ENCODE results near the gene PTPRK.

The PTPRK gene

GRCh38 chr6:128343706-128344105 lies 176.7 kb downstream of the PTPRK start:
- Mint-ChIP-seq H3K36me3 (ENCODE audit: low read depth) (no peaks in the 10 kb centered on the region), H3K27me3 (ENCODE audit: low read depth) (no peaks in the 10 kb centered on the region)
- TF ChIP-seq CTCF (IDR thresholded peaks at IDR 0.05; ENCODE audit: unreplicated experiment in 3 of 3): no peak

DNA sequence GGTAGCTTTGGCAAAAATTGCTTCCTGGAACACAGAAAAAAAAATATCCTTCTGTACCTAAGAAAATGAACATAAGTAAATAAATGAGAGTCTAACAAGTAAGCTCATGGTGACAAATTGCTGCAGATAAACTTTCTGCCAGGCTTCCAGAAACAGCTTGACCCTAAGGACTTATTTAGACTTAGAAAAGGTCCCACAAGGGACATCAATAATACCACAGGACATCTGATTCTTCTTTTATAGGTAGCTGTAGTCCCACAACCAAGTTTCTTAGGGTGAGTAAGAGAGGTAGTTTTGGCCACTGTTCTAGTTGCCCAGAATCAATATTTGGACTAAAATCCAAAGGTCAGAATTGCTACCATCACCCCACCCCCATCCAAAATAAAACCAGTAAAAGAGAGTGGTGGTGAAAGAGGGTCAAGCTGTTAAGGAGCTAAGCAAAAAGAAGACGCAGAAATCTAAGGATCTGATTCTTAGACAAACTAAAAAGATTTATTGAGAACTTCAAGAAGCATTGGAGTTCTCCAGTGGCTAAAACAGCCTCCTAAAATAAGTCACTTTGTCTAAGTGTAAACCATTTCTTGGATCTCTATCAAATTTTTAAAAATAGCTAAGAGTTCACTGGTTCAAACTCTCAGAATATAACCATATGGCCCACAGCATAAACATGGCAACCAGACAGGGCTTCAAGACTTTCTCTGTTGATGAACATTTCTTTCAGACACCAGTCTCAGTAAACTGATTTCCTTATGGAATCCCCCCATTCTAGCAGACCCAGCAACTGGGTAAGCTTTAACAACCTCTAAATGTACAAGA lies 180.6 kb downstream of the PTPRK start:
- Mint-ChIP-seq H3K4me3 (no peak overlapping the region), H3K36me3 (ENCODE audit: low read depth) (no peaks in the 10 kb centered on the region), H3K9me3 (no peaks in the 10 kb centered on the region), H3K27ac (peak overlapping the region; percentile 69 to 91 (median 85)), H3K4me1 (peaks cover 35% of the 10 kb centered on the region), H3K27me3 (ENCODE audit: low read depth) (no peaks in the 10 kb centered on the region)
- TF ChIP-seq CTCF (IDR thresholded peaks at IDR 0.05; ENCODE audit: unreplicated experiment in 3 of 3): no peak

More at GRCh38 chr6:128343706-128344105, 176.7 kb downstream of the PTPRK start:
- Mint-ChIP-seq H3K27ac (peak overlapping the region; percentile 7 to 63 (median 16)), H3K4me3 (no peak overlapping the region), H3K4me1 (peaks cover 33% of the 10 kb centered on the region), H3K9me3 (no peaks in the 10 kb centered on the region)

DNA sequence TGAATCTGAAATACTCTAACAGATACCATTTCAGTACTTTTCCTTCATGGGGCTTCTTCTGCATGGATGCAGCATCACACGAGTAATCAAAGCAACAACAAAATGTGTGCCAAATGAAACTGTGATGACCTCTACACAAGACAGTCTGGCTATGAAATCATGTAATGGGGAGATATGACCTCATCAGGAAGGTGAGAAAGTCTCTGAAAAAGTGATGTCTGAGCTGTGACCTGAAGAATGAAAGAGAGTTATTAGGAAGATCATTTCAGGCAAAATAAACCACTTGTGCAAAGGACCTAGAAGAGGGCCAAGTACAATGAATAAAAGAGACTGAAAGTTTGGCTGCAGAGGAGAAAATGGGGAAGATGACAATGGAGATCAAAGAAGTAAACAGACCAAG lies 182.8 kb downstream of the PTPRK start:
- H3K36me3 Mint-ChIP-seq (ENCODE audit: low read depth): peaks cover 2% of the 10 kb centered on the region
- H3K9me3 Mint-ChIP-seq: no peaks in the 10 kb centered on the region
- H3K4me3 Mint-ChIP-seq: no peak overlapping the region
- H3K27me3 Mint-ChIP-seq (ENCODE audit: low read depth): no peaks in the 10 kb centered on the region
- H3K27ac Mint-ChIP-seq: peak overlapping the region in 1 of 3 experiments; percentile 2
- no peak for TF ChIP-seq CTCF (IDR thresholded peaks at IDR 0.05; ENCODE audit: unreplicated experiment in 3 of 3)
- H3K4me1 Mint-ChIP-seq: peaks cover 32% of the 10 kb centered on the region

- H3K27ac Mint-ChIP-seq: peak overlapping the region in 1 of 3 experiments; percentile 3
- peaks cover 3% of the 10 kb centered on the region for H3K36me3 Mint-ChIP-seq (ENCODE audit: low read depth)
- no peaks in the 10 kb centered on the region for H3K27me3 Mint-ChIP-seq (ENCODE audit: low read depth)
- peaks cover 38% of the 10 kb centered on the region for H3K4me1 Mint-ChIP-seq
- H3K4me3 Mint-ChIP-seq: no peak overlapping the region
- TF ChIP-seq CTCF (IDR thresholded peaks at IDR 0.05; ENCODE audit: unreplicated experiment in 3 of 3): no peak
- H3K9me3 Mint-ChIP-seq: no peaks in the 10 kb centered on the region
Observed at GRCh38 chr6:128336436-128337095, 183.8 kb downstream of the PTPRK start.

DNA sequence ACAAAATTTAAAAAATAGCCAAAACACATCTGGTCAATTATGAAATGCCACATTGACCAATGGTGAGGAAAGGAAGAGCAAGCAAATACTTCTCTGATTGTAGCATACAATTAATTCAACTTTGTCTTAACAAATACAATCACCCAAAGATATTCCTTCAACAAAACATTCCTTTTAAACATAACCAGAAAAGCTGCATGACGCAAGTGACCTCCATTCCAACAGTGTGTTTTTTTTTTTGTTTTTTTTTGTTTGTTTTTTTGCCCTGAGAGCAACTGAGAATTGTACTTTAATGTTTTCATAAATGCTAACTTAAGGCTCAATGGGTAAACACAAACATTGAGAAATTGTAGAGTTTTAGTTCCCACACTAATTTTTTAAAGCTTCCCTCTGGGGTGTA lies 184.4 kb downstream of the PTPRK start:
- Mint-ChIP-seq H3K4me1 (peaks cover 38% of the 10 kb centered on the region), H3K27ac (no peak overlapping the region), H3K36me3 (ENCODE audit: low read depth) (peaks cover 3% of the 10 kb centered on the region), H3K4me3 (no peak overlapping the region), H3K9me3 (no peaks in the 10 kb centered on the region), H3K27me3 (ENCODE audit: low read depth) (no peaks in the 10 kb centered on the region)
- TF ChIP-seq CTCF (IDR thresholded peaks at IDR 0.05; ENCODE audit: unreplicated experiment in 3 of 3): no peak

Measured in nephron (organoid).